Measurements from ENCODE around the gene WNT11.

WNT11 gene

GRCh38 chr11:76237000-76237649, 30.8 kb upstream of the WNT11 start:
- DNase-seq: no peak

DNA sequence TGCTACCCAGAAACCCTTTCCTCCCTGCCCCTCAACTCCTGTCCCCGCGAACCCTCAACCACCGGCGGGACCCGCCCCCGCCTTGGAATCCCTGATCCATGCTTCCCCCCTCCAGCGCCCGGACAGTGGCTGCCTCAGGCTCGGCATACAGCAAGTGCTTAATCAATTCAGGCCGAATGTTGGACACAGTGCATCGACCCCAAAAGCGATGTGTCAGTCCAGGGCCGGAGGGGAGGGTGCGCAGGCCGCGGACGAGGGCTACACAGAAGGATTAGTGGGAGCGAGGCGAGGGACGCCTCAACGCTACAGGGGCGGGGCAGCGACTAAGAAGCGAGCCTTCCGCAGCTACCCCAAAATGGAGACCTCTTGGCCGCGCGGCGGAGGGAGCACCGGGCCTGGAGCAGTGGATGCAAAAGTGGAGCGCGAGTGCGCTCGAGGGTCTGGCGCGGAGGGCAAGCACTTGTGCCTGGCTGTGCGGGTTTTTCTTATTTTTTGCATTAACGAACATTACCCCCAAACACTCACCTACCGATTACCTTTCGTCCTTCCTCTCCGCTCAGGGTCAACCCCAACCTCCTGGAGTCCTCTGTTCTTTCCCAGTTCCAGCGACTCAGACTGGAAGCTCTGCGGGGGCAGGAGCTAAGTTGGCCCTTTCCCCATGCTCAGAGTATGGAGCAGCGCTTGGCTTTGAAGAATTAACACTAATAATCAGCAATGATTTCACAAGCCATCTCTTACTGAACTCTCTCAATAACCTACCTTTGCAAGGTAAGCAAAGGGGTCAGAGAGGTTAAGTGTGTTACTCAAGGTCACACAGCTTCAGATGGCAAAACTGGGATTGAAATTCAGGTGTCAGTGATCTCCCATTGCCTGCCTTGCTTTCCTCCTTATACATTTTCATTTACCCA, 30.0 kb upstream of the WNT11 start:
- DNase-seq: peak; percentile 82

DNA sequence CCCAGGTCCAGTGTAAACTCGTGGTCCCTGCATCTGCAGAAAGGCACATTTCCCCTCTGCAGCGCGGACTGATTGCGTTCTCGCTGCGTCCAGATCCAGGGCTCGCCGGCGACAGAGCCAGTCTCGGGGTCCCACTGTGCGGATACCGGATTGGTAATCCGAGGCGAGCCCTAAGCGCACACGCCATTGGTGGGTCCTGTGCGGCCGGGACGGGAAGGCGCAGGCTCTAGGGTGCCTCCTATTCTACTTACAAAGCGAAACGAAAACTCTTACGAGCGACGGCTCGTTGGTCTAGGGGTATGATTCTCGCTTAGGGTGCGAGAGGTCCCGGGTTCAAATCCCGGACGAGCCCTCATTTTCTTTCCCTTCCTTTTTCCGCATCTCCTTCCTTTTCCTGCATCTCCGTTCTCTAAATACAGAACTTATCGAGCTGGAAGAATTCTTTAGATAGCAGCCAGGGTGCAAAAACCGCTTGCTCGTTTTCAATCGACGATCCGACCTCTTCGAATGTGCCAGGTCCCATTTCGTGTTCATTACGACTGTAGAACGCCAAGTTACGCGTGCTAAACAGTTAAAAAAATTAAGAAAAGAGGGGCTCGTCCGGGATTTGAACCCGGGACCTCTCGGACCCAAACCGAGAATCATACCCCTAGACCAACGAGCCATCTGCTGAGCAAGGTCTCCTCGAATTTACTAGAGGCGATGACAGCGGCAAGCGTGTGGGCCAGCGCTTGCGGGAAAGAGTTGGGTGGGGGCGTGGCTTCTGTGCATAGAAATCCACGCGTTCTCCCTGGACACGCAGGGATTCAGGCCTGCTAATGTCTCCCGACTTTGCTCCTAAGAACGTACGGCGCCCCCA, 29.2 kb upstream of the WNT11 start:
- peak; percentile 94 for DNase-seq

DNA sequence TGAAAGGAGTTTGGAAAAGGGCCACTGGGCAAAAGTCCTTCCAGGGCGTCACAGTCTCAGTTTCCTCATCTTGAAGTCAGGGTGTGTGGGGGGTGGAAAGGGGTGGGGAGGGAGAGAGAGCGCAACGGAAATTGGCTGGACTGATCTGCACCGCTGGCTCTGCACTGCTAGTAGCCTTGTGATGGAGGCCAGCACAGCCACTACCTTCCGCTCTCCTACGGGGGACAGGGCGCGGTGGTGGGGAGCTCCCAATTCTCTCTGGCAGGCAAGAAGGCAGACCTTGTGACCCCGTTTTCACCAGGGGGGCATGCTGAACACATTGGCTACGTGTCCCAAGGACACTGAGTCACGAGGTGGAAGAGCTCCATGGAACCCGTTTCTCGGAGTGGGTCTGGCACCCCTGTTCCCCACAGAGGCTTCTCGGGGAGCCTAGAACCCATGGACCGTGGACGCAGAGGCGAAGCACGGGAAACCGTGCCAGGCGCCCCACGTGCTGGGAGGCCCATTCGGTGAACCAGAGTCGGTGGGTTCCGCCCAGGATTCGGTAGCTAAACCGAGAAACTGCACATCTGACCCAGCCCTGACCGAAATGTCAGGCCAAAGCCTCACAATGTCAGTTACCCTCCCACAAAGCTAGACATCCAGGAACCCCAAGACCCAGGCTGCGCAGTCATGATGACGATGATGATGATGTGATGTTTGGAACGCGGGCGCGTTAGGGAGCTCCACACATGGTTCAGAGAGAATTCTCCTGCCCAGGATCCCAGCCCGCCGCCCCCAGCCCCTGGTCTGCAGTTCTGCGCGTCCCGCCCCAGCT, 28.3 kb upstream of the WNT11 start:
- DNase-seq: peak; percentile 51

- DNase-seq: no peak
These were observed 27.7 kb upstream of the WNT11 start for GRCh38 chr11:76234021-76234415.

DNA sequence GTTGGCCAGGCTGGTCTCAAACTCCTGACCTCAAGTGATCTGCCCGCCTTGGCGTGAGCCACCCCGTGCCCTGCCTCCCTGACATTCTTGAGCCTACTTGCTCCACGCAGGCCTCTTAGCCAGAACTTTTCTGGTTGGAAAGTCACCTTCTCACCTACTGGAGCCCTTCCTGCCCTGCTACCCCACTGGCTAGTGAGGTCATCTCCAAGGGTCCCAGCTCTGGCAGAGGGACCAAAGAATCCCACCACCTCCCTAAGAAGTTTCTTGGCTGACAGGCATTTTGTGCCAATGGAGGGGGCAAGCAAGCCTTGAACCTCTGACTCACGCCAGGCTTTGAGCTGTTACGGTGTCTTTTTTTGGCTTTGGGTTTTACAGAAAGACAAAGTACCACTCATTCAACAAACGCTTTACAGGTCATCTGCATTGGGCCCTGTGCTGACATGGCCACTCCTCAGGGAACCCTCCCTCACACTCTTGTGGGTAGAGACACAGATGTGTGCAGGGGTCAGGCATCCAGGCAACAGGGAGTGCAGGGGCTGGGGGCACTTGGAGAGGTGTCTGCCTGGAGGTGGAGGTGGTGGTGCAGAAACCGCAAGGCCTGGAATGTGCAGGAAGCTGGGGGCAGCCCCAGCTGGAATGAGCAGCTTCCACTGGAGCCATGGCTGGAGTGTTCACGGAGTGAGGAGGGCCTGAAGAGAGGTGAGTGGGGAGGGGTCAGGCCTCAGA, 27.1 kb upstream of the WNT11 start:
- no peak for DNase-seq

DNA sequence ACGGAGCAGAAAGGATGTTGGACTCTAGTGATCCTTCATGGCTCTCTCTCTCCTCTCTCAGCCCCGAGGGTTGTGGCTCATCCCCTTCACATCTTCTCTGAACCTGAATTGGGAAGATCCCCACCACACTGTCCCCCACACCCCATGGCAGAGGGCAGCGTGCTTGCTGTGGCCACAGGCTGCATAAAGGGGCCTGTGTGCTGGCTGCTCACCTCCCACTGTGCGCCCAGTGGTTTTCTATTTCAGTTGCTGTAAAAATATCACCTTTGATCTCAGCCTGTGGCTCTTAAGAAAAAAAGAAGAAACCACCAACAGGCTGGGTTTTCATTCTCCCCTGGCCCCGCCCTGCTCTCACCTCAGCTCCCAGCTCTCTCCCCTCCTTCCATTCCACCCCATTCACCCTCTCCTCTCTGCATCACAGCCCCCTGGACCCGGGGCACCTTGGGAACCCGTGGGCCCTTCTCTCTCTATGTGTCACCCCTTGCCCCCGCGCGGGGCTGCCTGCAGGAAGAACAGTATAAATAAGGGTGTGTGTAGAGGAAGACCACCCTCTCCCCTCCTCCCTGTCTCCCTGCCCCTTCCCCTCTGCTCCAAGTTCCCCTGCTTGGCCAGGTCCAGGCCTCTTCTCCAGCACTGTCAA, 25.8 kb upstream of the WNT11 start:
- no peak for DNase-seq

DNA sequence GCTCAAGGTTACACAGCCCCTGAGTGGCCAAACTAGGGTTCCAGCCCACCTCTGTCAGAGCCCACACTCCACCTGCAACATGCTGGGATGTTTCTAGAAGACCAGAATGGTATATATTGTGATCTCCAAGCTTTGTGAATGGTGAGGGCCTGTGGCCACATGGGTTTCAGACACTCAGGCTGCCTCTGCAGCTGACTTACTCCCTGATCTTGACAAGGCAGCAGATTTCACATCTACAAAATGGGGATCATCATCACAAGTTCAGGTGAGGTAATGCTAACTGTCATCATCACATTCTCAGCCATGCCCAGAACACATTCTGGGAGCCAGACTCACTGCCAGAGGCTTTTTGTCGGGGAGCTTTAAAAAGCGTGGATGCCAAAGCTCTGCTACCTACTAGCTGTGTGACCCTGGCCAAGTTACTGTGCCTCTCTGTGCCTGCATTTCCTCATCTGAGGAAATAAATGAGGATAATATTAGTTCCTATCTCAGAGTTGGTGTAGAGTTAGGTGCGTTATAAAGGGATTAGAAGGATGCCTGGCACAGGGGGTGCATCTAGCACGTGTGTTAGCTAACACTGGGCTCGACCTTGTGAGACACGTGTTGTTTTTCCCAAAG, 24.9 kb upstream of the WNT11 start:
- DNase-seq: no peak

GRCh38 chr11:76230392-76230791, 24.1 kb upstream of the WNT11 start:
- no peak for DNase-seq

DNA sequence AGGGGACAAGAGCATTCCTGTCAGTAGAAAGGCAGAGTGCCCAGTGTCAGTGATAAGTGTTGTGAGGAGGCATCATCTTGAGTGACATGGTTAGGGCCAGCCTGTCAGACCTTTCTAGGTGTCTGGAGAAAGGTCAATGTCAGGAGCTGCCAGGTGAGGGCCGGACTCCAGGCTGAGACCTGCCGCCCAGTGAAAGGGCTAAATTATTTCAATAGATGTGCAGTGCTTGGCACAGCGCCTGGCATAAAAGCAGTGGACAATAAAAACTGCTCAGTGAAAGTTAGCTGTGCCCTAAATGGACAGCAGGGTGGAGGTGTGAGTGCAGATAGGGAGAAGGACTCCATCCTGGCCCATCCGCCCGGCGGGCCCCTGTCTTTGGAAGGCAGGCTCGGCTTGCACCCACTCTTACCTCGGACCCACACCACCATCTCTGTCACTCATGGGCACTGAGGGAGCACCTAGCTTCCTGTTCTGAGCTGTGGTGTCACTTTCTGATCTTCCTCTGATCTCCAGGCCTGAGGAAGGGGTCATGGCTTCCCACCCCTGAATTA, 23.5 kb upstream of the WNT11 start:
- DNase-seq: no peak

DNA sequence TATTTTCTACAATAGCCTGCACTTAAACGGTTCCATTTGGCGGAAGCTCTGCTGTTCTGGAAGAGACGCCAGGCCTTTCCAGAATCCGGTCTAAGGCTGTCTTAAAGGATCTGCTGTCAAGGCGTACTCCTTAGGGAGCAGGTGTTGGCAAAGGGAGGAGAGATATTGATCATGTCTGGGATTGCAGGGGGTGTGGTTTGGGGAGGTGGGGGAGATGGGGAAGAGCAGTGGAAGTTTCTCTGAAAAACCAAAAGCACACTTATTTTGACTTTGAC, 22.5 kb upstream of the WNT11 start:
- no peak for DNase-seq

DNA sequence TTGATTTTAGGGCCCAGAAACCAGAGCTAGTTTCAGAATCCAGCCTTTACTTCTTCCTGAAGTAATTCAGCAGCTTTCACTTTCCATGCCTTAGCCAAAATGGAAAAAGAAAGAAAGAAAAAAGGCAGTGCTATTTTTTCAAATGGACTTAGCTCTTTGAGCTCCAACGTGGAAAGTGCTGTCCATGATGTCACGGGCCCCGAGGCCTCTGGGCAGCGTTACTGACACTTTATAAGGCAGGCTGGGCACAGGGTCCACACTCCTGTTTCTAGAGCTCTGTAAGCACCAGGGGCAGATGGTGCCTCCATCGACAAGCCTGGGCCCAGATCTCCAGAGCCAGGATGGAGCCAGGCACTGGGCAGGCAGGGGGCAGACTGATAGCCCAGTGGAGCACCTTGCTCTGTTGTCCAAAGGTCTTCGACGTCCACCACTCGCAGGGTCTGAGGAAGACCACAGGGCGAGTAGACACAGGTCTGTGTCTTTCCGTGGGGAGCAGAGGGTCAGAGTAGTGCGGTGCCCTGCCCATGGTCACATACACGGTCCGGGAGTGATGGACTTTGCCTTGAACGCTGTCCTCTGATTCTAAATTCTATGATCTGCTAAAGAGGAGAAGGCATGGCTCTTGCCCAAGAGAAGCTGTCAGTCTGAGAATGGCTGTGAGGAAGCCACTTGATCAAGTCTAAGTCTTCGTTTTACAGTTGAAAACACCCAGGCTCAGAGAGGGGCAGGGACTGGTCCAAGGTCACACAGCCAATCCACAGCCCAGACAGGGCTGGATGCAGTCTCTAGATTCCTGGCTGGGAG, 22.0 kb upstream of the WNT11 start:
- no peak for DNase-seq

- DNase-seq: no peak
These were observed 20.3 kb upstream of the WNT11 start for GRCh38 chr11:76226626-76227025.

DNA sequence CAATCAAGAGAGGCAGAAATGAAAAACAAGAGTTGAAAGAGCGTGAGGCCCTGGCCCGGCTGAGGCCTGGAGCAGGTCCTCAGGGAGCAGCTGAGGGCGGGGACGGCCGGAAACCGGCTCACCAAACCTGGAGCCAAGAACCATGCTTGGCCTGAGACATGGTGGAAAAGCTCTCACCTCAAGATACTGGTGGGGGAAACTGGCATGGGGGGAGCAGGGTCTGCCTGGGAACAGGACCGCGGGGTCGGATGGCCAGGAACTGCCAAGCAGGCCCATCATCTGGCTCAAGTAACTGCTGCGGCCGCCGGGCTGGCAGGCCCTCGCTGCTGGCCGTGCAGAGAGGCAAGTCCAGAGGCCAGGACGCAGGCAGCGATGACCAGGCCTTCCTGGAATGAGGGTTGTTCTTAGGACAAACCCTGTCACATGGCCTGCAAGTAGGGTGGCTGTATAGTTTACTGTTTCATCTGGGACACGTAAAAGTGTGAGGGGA, 18.9 kb upstream of the WNT11 start:
- no peak for DNase-seq

DNA sequence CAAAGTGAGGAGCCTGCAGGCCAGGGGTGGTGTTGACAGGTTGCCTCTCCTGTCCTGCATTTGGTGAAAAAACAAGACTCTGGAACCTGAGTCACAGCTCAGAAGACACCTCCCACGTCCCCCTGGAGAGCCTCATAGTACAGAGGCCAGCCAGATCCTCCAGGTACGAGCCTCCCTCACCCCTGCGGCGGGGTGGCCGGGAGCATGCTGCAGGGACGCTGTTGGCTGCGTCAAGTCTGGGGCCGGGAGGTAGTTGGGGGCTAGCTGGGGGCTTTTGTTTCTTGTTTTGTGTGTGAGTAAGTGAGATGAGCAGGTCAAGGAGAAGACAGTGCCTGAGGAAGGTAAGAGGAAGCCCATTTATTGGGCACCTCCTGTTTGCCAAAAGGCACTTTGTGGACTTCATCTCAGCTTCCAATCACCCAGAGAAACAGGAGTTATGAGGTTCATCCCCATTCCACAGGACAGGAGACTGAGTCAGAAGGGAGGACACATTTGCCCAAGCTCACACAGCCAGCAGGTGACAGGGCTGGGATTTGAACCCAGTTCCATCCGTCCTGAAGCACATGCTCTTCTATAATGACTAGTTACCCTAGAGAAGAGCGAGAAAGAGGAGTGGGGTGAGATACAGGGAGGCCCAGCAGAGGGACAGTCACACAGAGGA, 18.3 kb upstream of the WNT11 start:
- no peak for DNase-seq

GRCh38 chr11:76221365-76221764, 15.1 kb upstream of the WNT11 start:
- no peak for DNase-seq

DNA sequence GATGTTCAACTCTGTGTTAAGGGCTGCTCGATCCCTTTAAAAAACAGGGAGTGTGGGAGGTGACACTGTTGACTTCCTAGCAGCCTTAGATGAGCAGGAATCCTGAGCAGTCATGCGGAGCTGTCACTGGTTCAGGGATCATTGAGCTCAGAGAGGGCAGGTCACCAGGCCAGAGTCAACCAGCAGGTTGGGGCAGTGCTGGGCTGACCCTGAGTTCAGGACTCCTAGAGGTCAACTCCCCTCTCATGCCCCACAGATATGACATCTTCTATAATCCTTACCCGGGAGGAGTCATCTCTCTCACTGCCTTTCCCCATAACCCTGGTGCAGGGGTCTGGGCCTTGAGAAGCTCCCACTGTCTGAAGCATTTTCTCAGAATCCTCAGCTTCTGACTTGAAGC, 12.9 kb upstream of the WNT11 start:
- DNase-seq: no peak

DNA sequence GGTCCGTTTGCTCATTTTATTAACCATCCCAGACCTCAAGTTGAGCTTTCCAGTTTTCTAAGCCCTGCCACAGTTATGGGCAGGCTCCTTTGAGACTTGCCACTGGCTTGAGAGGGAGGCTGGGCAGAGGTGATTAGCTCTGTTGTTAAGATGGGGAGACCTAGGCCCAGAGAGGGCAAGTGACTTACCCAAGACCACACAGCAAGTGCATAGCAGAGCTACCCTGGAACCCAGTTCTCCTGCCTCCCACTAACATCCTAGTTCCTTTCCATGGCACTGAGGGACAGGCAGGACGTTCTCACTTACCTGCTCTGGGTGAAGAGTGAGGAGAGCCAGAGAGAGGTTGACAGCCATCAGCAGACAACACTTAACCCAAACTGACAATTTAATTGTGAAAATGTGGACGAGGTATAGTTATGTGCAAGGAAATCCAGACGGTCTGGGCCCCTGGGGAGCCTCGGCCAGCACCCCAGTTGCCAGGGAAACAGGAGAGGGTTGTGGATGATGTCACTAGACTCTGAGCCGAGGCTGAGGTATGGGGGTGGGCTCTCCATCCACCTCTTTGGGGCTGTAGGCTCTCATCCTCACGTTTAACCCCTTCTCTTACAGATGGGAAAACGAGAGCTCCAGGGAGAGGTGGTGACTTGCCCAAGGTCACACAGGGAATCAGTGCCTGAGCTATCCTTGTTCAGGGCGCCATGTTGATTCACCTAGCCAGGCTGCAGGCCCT, 12.3 kb upstream of the WNT11 start:
- DNase-seq: no peak
